PFSK-1 (cell line): Measurements from ENCODE around the gene RGS6.

ENCODE experiments used
- FOXP2 ChIP-seq: optimal IDR thresholded peaks from 2 replicates; pipeline ENCODE3; 2011; ENCODE audit warnings: borderline replicate concordance, control low read depth, inconsistent platforms; ENCODE audit not compliant: insufficient read depth; ENCODE audit errors: extremely low read length, extremely low read depth
- POLR2AphosphoS5 ChIP-seq: IDR thresholded peaks from 2 replicates; pipeline ENCODE4 v1.6.1; 2012; ENCODE audit warnings: low read depth, mild to moderate bottlenecking, control low read depth, low read length, moderate library complexity
- REST ChIP-seq, 2 experiments: IDR thresholded peaks; 2 replicates each; pipeline versions ENCODE4 v1.6.1 to v1.8.0; 2011 to 2012; ENCODE audit warnings: low read depth in 2 of 2, low read length in 2 of 2, control low read depth in 1 of 2, inconsistent platforms in 1 of 2, mild to moderate bottlenecking in 1 of 2, moderate library complexity in 1 of 2; ENCODE audit not compliant: insufficient read depth in 1 of 2
- SIN3A ChIP-seq: IDR thresholded peaks from 2 replicates; pipeline ENCODE4 v1.6.1; 2012; ENCODE audit warnings: mild to moderate bottlenecking, low read length, moderate library complexity, borderline replicate concordance; ENCODE audit not compliant: insufficient read depth
- TAF1 ChIP-seq: IDR thresholded peaks from 2 replicates; pipeline ENCODE4 v1.6.1; 2012; ENCODE audit warnings: low read length, control low read depth, borderline replicate concordance; ENCODE audit not compliant: insufficient read depth

RGS6 gene

GRCh38 chr14:72607386-72608130, 675.3 kb downstream of the RGS6 start:
- TF ChIP-seq SIN3A (no peak), REST (IDR thresholded peaks at IDR 0.05; ENCODE audit: insufficient read depth in 1 of 2, low read depth in 2 of 2, low read length in 2 of 2) (no peak), FOXP2 (no peak), TAF1 (no peak), POLR2AphosphoS5 (no peak)

GRCh38 chr14:72608391-72609204, 676.4 kb downstream of the RGS6 start:
- TF ChIP-seq REST (IDR thresholded peaks at IDR 0.05; ENCODE audit: insufficient read depth in 1 of 2, low read depth in 2 of 2, low read length in 2 of 2) = no peak
- TF ChIP-seq FOXP2 = no peak
- TF ChIP-seq TAF1 = no peak
- TF ChIP-seq SIN3A = no peak
- no peak for TF ChIP-seq POLR2AphosphoS5

- TF ChIP-seq SIN3A = no peak
- TF ChIP-seq REST (IDR thresholded peaks at IDR 0.05; ENCODE audit: insufficient read depth in 1 of 2, low read depth in 2 of 2, low read length in 2 of 2) = no peak
- TF ChIP-seq FOXP2 = no peak
- no peak for TF ChIP-seq POLR2AphosphoS5
- no peak for TF ChIP-seq TAF1
Measured at GRCh38 chr14:72609205-72609916, 677.1 kb downstream of the RGS6 start.

- no peak for TF ChIP-seq REST (IDR thresholded peaks at IDR 0.05; ENCODE audit: insufficient read depth in 1 of 2, low read depth in 2 of 2, low read length in 2 of 2)
- no peak for TF ChIP-seq POLR2AphosphoS5
- TF ChIP-seq SIN3A = no peak
- TF ChIP-seq TAF1 = no peak
- TF ChIP-seq FOXP2 = no peak
Measured at GRCh38 chr14:72610096-72610830, 678.0 kb downstream of the RGS6 start.
